Measurements from ENCODE around the gene CASKIN2.

DNA sequence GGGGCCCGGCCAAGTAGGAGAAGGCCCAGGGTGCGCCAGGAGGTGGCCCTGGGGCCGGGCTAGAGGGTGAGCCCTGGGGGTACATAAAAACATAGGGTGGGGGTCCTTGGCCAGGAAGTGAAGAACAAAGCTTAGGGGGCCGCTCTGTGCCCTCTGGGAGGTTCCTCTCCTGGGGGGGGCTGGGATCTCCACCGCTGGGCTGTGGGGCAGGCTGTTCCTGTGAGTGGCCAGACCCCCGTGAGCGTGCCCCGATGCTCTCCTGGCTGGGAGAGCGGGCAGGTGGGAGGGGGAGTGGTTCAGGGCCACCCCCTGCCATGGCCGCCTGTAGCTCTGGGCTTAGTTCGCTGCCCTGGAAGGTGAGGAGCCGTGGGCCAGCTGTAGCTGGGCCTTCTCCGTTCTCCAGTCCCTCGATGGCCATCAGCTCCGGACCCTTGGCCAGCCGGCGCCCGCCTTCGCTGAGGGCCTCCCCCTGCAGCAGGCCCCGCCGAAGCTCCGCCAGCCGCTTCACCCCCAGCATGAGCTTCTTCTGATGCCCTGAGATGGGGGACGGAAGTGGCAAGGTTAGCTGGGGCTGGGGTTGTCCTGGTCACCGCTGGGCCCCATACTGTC, 12.5 kb downstream of the CASKIN2 start:
- TF ChIP-seq EZH2phosphoT487 (IDR thresholded peaks at IDR 0.05; ENCODE audit: borderline replicate concordance, low read depth, low read length) (no peak), CTCF (conservative IDR thresholded peaks at IDR 0.05; ENCODE audit: low read length) (no peak)

Measured in OCI-LY7 (cell line).